GM19438 (cell line): ENCODE measurements around the gene MECP2.

ENCODE experiments used
- ATAC-seq: cut with Tn5 transposase; IDR thresholded peaks from one replicate; pipeline ENCODE4 v1.9.1; 2021; ENCODE audit warnings: low read depth; ENCODE audit not compliant: unreplicated experiment

The MECP2 gene

DNA sequence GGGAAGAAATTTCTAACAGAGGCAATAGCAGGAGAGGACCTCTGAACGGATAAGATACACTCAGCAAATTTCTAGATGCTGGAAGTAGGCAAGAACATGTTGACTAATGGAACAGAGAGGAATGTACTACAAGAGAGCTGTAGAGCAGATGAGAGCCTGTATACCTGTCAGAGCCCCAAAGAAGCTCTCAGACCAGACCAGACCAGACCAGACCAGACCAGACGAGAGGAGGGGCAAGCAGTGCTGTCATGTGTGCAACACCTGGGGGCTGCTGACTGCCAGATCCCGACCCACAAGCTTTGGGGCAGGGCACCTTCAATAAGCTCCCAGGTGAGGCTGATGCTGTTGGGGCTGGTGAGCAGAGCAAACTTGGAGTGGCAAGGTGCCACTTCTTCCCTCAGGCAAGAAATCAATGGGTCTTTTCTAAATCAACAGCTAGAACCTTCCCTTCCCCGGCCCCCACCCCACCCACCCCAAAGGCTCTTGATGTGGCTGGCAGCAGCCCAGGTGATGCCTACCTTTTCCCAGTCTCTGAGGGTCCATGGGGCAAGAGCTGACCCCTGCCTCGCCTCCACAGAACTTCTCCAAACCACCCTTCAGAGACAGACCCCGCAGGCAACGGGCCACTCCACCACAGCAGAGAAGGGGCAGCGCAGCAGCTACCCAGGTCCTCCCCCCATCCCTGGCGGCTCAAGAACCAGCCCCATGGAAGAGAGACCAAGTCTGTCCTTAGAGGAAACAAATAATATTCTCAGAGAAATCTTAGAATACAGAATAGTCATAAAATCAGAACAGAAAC, 32.7 kb downstream of the MECP2 start:
- no peak for ATAC-seq

DNA sequence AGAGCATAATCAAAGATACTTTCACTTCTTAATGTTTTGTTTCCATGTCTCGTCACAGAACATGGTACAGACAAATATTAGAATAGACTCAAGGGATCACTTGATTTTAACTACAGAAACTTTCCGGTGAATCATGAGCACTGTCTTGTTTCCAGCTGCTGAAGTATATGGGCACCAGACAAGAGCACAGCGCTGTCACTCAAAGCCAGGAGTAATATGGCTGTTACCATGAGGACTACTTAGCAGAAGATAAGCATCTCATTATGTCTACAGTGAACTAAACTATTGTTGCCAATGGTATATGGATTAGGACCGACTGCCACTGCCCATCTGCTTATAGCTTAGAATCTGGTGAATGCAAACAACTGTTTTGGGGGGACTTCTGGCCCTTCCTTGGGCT, 34.3 kb downstream of the MECP2 start:
- ATAC-seq, result no peak

DNA sequence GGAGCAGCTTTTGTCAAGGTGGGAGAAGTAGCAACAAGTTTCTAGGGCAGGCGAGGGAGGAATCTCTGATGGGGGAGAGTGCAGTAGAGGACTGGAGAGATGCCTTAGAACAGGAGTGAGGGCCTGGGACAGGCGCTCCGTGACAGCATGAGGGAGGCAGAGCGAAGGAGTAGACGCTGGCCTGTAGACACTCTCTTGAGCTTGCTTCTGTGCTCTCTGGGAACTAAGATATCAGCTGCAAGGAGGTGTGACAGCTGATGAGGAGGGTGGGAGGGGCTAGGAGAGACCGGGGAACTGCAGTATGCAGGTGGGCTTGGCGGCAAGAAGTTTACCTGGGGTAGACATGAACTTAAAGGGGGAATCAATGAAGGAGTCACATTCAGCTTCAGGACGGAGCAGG, 35.7 kb downstream of the MECP2 start:
- no peak for ATAC-seq

DNA sequence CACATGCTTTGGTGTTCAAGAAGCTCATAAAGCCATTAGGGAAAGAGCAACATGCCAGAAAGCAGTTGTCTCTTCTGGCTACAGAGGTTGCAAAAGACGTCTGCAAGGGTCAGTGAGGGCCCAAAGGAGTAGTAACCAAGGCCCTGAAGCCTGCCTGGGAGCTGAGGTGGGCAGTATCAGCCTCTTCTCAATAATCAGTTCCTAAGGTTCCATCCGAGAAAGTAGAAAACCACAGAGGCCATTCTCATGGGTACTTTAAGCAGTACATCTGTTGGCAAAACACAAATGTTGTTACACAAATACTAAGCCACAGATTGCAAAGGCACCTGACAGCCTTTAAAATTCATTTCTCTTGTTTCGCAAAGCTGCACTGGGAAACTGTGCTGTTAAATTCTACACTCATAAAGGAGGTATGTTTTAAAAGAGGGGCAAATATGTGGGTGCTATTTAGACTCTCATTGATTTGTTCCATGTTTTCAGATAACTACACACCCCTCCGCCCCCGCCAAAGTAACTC, 37.7 kb downstream of the MECP2 start:
- ATAC-seq, result no peak

DNA sequence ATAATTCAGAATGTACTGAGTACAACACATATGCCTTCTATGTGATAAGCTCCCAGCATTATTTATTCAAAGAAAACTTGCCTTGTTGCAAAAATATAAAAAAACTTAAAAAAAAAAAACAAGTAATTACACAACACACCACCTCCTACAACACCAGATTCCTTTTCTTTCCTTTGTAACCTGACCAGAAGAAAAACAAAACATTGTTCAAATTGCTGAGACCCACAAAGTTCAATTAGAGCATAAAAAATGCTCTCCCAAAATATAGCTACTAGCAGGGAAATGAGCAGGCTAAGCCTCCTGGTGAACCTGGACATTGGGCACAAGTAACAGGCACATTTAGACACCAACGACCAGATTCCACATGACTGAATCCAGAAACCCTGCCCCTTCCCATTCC, 38.3 kb downstream of the MECP2 start:
- ATAC-seq, result no peak

DNA sequence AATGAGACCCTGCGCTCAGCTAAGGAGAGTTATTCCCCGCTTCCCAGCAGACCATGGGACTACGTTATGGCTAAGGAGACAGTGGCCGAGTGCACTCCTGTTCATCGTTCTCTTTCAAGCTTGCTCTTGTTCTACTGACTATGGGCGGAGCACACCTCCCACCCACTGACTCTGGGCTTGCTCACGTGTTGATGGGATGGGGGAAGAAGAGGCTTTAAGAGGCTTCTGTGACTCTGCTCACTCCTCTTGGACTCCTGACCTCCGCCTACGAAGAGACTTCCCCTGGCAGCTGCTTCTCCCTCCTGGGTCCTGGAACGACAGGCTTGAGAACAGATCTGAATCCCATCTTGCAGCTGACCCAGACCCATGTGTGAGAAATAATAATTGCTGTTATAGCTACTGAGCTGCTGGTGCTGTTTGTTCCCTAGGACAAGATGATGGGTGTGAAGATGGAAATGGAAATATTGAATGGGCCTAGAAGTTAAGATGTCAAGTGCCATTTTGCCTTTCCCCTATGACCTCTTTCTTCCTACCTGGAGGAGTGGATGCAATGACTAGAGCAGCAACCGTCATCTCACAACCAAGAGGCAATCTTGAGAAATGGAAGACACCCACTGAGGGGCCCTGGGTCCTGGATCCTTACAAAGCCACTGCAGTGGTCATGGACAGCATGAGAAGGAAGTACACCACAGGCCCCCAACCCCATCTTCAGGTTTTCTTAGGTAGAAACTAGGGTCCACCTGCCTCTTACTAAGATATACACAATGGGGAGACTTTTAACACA, 39.1 kb downstream of the MECP2 start:
- ATAC-seq, result no peak

DNA sequence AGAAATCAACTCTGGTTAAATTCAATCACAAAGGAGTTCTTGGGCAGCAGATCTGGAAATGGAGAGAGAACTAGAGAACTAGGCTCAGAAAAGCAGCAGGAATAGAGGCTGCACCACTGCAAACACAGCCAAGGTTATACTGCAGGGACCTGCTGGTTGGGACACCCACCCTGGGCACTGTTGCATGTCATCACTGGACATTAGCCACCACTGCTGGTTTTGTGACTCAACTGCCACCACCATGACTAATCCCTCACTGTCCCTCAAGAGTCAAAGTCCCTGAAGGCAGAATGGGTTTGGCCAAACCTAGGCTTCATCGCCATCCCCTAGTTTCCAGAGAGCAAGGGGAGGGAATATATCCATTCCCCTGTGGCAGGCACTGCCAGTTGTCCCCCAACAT, 39.7 kb downstream of the MECP2 start:
- no peak for ATAC-seq

DNA sequence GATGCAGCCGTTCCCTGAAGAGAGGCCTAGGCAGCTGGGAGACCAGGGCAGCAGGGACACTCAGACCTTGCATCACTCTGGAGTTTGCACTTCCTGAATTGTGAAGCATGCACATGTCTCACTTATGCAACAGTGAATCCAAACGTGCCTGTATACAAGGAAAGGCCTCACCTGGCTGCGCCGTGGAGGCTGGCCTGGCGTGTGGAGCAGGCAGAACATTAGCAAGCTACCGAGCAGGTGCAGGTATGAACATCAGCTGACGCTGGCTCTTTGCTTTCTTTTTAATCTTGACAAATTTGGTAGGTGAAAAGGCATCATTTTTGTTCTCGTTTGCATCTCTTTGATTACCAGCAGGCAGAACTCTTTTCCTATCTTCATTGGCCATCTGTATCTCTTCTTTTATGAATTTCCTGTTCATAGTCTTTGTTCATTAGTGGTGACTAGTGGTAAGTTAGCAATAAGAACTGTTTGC, 40.7 kb downstream of the MECP2 start:
- ATAC-seq, result no peak

DNA sequence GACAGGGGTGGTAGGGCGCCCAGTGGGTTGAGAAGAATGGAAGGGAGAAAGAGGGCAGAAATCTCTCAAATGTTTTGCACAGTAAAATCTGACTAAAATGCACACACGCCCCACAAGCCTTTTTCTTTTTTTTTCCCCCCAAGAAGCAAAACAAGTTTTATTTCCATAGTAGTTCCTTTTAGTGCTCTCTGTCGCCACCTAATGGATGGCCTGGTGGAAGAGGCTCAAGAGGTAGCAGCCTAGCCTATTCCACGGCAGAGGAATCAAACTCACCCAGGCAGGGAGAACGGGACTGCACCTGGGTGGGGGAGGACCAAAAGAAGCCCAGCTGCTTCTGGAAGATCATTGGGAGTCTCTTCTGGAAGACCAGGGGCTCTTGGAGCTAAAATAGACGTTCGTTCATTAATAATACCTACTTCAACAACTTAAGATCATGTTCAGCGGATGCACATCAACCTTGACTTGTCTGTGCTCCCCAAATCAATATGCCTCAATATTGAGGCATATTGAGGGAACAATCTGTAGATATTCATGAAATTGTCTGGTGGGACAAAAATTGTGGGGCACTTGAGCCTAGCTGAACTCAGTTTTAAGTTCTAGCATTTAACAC, 46.2 kb downstream of the MECP2 start:
- ATAC-seq, result no peak

DNA sequence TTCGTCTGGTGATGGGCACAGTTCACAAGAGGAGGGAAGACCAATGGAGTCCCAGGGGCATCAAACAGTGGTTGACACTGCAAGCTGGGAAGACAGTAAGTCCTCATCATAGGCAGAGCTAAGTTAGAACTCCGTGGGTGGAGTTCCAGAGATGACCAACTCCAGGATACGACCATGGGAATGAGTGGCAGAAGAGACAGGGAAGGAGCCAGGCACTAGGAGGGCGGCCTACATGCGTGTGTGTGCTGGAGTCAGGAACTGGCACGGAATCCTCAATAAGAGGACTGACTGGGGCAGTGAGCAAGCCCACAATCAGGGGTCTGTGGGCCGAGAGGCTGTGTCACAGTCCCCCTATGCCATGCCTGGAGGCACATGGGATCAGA, 47.4 kb downstream of the MECP2 start:
- no peak for ATAC-seq

DNA sequence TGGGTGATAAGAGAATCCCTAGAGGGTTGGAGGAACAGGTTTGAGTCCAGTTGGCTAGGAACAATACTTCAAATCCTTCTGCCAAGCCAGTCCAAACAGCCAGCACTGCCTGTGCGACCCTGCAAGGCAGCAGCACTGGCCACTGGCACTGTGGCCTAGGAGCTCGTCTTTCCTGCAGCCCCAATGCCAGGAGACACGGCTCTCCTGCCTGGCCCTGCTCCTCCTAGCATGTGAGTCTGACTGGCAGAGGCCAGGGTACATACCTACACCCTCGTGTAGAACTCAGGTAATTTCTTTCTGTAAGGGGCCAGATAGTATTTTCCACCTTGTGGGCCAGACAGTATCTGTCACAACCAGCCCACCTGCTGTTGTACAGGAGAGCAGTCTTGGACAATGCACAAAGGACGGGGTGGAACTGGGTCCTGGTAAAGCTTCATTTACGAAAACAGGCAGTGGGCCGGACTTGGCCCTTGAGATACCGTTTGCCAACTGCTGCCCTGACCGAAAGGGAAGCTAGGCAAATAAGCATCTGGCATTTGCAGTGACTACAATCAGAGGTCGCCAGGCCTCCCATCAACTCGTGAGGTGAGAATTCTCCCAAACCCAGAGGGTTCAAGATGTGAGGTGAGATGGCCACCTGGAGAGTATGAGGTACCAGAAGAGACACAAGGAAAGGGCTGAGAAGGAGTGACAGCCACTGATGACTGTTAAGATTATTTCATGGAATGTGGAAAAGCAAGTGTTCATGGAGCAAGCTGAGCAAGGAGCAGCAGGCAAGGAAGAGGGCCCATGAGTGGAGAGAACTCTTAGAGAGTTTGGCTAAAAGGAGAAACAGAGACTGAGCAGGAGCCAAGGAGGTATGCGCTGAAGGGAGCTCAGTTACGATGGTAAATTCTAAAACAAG, 48.1 kb downstream of the MECP2 start:
- ATAC-seq, result no peak

DNA sequence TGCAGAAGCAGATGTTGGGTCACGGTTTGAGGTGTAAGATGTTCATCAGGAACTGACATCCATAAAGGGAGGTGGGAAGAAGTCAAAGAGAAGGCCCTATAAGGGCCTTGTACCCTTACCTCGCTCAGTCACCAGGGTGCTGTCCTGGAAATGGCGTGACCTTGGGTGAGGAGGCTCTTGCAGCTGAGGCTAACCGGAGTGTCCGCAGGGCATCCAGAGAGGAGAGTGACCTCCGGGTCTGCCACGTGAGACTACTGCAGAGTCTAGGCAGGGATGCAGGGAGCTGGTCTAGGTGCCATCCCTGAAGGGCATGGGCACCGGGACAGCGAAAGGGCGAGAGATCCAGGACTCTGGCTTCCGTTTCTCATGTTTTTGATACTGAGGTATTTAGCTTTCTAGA, 49.1 kb downstream of the MECP2 start:
- ATAC-seq, result no peak

DNA sequence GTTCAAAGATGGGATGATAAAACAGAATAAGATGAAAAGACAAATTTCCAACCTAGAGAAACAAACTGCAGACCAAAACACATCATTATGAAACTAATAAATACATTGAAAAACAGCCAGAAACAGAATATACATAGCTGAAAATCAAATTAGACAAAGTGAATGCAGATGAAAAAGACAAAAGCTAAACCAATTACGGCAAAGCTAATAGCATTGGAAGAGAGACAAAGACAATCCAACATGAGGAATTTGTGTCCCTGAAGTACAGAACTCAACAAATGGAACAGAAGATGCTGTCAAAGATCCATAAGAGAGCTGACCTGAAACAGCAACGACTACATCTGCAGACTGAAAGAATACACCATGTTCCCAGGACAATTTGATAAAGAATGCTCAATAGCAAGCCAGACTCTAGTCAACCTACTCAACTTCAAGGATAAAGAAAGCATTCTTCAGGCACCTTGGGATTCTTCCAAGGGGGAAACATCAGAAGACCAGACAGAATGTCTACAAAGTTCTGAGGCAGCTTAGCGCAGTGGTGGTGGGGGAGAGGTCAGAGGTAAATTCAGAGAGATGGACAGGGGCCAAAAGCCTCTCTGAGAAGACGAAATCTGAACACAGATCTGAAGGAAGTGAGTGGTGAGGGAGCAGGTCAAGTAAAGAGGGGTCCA, 50.4 kb downstream of the MECP2 start:
- ATAC-seq, result no peak

DNA sequence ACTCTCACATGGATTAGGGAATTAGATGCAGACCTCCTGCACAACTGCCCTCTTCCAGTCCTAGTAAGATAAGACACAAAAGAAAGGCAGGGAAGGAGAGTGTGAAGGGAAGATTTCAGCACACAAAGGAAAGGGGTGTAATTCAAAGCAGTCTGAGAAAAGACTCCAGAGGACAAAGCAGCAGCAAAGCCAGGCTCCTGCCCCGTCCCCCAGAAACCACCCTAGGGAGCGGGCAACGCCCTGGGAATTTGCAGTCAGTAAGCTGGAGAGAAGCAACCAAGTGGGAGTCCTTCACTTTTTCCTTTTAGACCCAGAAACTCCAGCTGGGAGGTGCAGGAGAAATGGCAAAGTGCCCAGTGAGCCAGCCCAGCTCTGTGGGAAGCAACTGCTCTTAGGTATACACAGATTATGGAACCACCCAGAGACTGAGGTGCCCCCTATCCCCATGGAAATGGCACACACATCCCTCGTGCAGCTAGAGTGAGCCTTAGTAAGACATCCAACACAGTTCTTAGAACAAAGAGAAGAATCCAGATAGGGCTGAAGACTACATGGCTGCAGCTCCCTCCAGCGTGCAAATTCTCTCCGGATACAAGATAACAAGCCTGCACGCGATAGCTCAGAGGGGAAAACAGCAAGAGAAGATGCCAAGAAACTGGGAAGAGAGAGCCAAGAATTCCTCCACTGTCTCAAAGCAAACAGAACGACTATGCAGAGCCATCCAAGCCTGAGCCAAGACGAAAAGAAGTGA, 51.3 kb downstream of the MECP2 start:
- ATAC-seq, result no peak

DNA sequence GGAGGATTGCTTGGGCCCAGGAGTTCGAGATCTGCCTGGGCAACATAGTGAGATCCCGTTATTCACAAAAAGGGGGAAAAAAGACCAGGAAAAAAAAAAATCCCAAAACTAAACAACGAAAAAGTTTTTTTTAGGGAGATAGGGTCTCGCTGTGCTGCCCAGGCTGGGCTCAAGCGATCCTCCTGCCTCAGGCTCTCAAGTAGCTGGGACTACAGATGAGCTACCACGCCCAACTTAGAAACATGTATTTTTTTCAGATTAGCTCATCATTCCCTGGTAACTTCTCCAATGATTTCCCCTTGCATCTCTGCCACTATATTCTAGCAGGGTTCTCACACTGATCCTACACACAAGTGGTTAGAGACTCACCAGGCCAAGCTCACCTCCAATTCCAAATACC, 53.4 kb downstream of the MECP2 start:
- ATAC-seq, result no peak

DNA sequence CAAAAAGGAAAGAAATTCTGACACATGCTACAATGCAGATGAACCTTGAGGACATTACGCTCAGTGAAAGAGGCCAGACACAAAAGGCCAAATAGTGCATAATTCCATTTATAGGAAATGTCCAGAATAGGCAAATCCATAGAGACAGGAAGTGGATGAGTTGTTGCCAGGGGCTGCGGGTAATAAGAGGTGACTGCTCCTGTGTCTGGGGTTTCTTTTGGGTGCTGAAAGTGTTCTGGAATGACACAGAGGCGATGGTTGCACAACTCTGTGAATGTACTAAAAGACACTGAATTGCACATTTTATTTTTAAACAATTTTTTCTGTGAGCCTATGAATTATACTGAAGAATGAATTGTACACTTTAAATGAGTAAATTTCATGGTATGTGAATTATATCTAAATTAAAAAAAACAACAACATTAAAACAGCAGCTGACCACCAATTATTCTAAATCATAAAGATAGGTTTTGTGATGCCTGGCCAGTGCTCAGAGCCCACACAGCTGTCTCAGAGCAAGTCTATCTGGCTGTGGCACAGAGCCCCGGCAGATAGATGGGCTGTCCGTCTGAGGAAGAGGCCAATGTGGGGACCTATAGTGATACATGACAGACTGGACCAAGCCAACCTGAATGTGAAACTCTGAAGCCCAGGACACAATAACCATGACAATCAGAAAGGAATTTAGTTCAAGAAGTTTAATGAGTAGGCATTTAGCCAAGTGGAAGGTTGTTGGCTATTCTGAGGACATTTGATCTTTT, 54.3 kb downstream of the MECP2 start:
- ATAC-seq, result no peak

DNA sequence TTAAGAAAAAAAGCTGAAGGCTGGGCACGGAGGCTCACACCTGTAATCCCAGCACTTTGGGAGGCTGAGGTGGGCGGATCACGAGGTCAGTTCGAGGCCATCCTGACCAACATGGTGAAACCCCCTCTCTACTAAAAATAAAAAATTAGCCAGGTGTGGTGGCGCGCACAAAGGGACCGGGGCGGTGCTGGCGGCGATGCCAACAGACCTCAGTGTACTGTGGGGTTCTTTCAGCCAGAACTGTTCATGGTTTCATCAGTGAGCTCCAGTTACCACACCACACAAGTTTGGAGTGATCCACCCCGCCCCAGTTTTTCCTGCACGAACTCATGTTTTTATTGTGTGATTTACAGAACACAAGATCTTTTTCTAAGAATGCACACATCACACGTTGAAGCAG, 56.7 kb downstream of the MECP2 start:
- ATAC-seq, result no peak

DNA sequence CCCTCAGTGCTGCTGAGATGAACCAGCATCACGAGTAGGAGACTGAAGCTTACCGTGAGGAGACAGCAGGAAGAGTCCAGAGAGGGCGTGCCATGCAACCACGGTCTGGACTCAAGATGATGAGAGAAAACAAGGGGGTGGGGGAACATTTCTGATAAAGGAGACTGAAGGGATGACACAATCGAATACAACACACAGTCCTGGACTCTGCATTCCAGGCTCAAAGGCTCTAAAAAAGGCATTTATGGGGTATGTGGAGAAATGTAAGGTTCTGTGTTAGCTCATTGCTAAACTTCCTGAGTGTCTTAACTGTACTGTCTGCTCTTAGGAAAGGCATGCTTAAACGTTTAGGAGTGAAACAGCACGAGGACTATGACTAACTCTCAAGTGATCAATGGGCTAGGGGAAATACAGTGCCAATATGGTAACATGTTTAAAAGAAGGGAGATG, 57.2 kb downstream of the MECP2 start:
- no peak for ATAC-seq
